ENCODE data around the gene PCMTD2.
"Not testable (repeated sequence)": the region's sequence is repeated elsewhere in the genome, so short reads cannot be mapped to it uniquely, and the experiment has no call there.

Gene PCMTD2

DNA sequence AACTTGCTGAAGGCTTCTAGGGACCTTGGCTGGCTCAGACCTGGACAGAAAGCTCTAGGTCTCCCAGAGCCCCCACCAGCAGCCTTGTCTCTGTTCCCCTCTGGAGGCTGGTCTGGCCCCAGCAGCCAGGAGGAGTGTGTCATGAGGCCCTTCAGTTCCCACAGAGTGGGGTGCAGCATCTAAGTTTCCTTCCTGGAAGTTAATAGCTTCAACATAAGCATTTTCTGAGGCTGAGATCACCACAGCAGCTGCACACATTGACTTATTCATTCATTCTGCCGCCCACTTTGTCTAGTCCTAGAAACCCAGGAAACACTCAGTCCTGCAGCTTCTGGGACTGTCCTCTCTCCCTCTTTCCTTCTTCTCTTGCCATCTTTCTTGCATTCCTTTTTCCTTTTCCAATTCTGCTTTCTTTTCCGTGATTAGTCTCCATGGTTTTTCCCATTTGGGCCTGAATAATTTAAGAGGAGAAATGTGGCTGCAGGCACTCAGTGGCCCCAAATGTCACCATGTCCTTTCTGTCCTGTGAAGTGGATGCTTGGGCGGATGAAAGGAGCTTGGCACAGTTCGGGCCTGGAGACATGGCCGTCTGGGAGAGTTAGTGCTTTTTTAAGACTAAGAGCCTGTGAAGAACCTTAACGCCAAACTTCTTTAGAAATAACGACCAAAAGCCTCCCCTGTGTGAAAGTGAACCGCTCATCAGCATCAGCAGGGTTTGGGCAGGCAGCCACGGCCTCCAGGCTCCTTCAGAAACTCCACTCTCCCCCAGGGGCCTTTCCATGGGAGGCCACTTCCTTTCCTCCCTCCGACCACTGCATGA is 31.0 kb upstream of the PCMTD2 start:
- no peak for DNase-seq

DNA sequence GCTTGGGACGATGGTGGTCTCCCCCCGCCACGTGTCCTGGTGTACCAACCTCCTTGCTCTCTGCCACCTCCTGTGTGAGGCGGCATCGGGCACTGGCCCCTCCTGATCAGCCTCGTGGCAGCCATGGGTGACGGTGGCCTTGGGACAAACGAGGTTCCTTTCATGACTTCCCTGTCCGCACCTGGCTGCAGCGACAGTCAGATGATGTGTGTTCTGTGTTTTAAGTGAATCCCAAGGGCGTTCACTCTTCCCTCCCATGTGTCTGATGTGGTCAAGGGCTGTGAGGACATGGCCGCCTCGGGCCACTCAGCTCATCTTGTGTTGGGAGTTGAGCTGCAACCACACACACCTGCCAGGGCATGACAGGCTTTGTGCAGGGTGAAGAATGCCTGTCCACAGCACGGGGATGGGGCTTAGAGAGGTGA is 30.4 kb upstream of the PCMTD2 start:
- no peak for DNase-seq

DNA sequence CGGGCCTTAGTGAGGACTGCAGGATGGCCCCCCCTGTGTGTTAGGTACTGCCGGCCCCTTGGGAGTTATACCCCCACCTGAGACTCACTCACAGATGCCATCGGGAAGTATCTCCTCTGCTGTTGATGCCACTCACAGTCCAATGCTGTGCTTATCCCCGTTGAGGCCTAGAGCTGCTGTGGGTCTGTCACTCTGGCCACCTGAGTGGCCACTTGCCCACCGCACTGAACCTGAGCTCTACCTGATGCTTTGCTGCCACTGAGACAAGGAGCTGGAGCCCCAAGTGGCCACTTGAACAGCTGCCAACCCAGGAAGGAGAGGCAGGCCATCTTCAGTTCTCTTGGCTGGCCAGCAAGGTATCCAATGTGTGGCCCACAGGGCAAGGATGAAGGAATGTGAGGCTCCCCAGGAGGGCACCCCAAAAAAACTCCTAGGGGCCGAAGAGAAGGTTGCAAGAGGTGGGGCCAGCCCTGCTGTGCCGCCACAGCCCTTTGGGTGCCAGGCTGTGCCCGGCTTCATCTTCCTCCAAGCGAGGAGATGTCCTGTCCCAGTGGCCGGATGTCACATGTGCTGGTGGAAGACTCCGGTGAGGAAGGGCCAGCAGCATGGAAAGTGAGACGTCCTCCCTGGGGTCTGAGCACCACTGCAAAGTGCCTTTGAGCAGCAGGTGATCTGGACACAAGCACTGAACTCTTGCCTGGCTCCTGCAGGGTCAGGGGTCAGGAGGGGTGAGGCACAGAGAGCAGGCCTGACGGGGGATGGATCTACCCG is 29.5 kb upstream of the PCMTD2 start:
- no peak for DNase-seq

DNA sequence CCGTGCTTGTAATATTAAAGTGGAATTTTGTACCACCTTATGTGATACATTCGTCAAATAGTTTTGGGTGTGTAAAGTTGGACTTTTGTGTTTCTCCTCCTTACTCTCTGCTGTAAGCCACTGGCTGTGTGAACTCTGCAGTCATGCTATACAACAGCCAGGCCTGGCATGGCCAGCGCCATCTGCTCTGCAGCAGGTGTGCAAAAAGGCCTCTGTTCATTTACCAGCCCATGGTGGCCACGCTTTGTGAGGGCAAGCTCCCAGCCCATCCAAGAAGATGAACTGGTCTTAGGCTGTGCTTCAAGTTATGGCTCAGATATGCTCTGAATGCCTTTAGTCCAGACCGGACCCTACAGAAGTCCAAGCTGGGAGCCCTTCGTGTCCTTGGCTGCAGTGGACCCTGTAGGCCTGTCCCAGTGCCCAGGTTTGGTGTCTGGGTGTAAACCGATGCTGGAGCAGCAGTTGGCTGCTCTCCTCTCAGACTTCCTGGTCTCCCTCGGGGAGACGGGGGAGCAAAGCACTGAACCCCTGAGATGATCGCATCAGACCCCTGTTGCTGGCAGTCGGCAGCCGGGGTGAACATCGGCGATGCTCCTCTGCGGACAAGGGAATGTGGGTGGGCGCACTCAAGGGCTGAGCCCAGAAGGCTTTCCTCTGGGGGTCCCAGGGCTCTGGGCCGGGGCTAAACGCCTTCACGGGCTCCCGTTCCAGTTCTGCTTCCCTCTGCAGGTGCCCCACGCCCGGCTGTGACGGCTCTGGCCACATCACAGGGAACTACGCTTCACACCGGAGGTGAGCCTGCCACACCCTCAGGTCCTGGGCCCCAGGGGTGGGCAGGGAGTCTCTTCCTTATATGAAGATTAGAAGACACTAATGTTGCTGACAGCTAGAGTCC is 28.6 kb upstream of the PCMTD2 start:
- no peak for DNase-seq

DNA sequence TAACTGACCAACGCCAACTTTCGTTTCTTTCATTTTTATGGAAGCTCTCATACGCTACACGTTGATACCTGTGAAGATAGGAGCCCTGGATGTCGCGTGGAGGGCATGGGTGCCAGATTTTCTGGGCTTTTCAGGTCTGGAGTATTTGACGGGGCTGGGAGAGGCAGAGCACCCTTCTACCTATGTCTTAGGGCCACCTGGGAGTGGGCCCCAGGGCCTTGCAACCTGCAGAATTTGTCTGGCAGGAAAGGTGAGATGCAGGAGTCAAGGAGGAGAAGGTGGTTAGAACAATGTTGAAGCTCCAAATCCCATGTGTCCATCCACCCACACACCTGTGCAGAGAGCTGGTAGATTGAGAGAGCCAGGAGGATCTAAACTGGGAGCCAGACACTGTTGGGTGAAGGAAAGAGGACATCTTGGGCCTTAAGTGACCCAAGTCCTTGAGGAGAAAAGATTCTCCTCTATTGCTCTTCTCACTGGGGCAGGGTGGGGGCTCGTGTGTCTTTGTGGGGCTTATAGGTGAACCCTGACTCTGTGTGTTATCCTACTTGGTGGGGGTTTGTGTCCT is 27.4 kb upstream of the PCMTD2 start:
- DNase-seq = no peak

DNA sequence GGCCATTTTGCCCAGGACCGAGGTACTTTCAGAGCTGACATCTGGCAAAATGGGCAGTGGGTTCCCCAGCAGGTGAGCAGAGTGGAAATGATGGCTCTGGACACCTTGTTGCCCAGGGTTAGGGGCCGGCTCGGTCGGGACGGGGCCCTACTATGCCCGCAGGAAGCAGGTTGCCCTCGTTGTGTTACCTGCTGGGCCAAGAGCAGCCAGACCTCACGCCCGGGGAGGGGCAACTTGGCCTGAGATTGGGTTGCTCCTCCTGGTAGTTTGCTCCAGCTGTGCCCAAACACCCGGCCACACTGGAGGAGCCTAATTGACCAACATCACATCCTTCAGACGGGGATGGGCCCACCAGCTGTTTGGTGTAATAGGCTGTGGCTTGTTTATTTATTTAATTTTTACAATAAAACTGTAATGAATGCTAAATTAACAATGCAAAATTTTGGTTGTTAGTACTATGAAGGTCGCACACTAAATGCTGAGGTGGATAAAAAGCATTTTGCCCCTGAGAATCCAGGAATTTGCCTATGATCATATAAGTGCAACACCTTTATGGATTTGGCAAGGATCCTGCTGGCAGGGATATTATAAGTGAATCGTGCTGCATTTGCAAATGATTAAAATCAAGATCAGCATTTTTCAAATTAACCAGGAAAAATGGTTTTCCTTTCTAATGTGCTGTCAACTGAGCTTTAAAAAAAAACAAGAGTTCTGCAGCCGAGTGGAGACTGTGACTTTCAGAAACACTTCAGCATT is 26.6 kb upstream of the PCMTD2 start:
- DNase-seq = no peak

DNA sequence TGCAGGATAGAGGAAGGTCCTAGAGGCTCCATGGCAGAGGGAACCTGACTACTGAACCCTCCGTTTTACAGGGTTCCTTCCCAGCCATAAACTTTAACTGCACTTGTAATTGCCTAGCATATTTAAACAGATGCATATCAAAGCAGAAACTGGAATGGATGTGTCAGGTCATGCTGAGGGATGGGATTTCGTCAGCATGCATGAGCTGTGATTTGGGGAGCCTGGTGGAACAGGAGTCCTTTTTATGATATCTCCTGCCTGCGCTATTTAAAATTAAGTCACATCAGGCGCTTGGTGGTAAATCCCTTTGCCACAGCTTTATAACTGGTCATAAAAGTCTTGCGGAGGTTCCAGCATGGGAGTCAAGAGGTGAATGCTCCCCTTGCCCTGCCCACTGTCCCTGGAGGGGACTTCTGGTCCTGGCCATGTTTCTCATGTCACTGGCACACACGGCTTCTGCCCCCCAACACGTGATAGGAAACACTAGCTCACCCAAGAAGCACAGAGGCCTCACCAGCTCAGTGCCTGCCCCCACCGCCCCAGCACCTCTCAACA is 26.0 kb upstream of the PCMTD2 start:
- no peak for DNase-seq

DNA sequence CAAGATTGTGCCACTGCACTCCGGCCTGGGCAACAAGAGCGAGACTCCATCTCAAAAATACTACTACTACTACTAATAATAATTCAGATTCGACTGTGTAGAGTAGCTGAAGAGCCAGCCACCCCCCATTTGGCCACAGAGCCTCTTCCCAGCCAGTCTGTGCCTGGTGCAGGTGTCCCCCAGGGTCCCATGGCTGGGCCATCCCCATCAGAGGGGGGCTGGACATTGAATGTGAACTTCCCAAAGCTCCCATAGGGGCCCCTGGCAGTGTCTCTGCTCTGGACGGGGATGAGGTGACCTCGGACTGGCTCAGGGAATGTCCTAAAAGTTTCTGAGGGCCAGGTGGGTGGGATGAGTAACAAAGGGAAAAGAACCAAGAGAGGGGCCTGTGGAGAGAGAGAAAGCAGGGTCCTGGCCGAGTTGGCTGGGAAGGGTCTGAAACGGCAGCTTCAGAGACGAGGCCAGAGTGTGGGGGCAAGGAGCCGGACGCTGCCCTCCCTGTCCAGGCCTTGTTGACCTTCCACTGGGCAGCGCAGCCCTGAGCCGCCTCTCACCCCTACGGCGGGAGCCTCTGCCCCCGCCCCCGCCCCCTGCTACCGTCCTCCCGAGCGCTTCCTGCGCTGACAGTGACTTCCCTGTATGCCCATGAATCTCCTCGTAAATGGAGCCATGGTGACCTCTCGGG is 24.9 kb upstream of the PCMTD2 start:
- no peak for DNase-seq

DNA sequence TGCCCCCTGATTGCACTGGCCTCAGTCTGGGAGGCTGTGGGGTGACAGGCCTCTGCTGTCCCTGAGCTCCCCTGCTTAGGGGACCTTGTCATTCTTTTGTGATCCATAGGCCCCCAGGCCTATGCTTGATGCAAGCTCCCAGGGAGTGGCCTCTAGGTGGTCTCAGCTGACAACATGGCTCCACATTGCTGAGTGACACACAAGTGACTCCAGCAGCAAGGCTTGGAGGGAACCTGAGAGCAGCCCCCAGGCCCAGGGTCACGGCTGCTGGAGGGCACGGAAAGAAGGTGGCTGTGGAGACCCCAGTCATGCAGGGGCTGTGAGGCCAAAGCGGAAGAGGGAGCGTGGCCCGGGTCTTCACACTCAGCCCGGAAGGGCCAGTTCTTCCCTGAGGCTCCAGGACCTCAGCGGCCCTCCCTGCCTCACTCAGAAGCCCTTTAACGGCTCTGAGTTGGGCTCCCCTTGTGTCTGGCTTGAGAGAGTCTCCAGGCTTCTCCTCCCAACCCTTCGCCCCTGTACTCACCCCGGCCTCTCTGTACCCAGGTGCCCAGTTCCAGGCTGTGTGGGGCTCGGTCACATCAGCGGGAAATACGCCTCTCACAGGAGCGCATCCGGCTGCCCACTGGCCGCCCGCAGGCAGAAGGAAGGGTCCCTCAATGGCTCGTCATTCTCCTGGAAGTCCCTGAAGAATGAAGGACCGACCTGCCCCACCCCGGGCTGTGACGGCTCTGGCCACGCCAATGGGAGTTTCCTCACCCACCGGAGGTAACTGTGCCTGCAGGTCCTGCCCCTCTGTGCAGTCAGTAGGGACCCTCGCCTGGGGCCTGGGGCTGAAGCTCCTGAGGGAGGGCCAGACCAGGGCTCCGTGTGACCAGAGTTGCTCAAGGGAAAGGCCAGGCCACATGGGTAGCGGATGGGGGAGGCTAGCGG is 23.7 kb upstream of the PCMTD2 start:
- no peak for DNase-seq

DNA sequence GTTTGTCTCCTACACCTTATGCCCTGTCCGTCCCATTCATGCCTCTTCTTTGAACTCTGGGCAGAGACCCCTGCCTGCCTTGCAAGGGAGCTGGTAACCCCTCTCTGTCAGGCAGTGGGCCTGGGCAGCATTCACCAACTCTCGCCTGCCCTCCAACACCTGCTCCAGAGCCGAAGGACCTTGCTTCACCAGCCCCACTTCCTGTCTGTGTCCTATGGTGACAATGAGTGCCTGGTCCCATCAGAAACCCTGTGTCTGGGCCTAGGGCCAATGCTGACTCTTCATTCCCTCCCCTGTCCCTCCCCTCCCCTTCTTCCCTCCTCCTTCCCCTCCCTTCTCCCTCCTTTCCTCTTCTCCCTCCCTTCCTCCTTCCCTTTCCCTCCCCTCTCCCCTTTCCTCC is 22.8 kb upstream of the PCMTD2 start:
- no peak for DNase-seq

DNA sequence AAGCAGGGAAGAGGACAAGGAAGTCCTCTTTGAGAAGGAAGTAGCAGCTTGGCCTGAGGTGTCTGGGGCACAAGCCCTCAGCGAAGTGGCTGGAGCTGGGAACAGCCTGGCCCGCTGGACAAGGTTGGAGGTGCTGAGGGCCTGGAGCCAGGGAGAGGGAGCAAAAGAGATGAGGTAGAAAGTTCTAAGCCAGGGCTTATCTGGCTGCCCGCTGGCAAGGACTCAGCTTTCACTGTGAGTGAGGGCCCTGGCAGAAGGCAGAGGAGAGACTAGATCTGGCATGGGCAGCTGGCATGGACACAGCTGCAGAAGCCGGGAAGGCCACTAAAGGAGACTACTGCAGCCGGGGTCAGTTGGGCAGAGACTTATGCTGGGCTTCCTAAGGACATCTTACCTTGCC is 21.8 kb upstream of the PCMTD2 start:
- DNase-seq = no peak

DNA sequence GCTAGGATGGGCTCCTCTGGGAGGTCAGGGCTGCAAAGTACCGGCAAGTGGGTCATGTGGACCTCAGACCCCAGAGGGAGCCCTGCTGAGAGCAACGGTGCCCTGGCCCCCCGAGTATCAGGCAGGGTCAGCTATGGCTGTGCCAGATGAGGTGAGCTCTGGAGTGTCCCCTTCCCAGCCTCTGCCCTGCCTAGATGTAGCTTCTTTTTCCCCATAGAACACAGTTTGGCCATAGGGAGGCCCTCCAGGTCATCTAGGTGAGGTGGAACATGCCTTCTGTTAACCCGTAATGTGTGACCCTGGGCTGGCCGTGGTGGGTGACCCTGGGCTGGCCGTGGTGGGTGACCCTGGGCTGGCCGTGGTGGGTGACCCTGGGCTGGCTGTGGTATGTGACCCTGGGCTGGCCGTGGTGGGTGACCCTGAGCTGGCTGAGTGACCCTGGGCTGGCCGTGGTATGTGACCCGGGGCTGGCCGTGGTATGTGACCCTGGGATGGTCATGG is 21.2 kb upstream of the PCMTD2 start:
- DNase-seq = no peak

DNA sequence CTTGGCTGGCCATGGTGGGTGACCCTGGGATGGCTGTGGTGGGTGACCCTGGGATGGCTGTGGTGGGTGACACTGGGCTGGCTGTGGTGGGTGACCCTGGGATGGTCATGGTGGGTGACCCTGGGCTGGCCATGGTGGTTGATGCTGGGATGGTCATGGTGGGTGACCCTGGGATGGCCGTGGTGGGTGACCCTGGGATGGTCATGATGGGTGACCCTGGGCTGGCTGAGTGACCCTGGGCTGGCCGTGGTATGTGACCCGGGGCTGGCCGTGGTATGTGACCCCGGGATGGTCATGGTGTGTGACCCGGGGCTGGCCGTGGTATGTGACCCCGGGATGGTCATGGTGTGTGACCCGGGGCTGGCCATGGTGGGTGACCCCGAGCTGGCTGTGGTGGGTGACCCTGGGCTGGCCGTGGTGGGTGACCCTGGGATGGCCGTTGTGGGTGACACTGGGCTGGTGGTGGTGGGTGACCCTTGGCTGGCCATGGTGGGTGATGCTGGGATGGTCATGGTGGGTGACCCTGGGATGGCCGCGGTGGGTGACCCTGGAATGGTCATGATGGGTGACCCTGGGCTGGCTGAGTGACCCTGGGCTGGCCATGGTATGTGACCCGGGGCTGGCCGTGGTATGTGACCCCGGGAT is 20.5 kb upstream of the PCMTD2 start:
- DNase-seq = not testable (repeated sequence)

DNA sequence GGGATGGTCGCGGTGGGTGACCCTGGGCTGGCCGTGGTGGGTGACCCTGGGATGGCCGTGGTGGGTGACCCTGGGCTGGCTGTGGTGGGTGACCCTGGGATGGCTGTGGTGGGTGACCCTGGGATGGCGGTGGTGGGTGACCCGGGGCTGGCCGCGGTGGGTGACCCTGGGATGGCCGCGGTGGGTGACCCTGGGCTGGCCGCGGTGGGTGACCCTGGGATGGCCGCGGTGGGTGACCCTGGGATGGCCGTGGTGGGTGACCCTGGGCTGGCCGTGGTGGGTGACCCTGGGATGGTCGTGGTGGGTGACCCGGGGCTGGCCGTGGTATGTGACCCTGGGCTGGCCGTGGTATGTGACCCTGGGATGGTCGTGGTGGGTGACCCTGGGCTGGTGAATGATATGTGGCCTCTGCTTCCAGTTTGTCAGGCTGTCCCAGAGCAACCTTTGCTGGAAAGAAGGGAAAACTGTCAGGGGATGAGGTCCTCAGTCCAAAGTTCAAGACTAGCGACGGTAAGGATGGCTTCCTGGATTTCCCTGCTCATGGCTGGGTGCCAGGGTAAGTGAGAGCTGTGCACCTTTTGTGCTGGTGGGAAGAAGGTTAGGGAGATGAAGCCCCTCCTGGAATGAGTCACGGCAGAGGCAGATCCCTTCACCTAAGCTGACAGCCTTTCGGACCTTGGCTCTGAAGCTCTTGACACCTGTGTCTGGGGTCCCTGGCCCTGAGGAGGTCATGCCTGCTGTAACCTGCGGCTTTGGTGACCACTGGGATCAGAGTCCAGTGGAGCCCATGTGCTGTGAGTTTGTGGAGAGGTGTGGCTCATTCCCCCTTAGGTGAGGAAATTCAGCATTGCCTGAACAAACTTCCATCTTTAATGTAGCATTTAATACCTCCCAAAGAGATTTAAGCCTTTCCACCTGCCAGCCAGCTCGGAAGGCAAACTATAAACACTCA is 19.1 kb upstream of the PCMTD2 start:
- DNase-seq = no peak

DNA sequence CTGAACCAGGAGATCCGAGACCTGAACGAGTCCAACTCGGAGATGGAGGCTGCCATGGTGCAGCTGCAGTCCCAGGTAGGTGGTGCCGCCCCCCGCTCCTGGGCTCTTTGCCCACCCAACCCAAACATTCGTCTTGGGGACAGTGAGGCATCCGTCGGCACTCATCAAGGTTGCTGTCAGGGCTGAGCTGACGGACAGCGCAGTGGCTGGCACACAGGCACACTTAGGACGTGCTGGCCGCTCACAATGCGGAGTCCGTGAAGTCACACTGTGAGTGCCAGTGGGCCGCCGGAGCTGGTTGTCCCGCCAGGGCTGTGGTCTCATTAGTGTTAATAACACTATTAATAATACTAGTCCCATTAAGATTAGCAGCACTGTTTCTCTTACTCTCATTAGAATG is 18.2 kb upstream of the PCMTD2 start:
- DNase-seq = no peak

DNA sequence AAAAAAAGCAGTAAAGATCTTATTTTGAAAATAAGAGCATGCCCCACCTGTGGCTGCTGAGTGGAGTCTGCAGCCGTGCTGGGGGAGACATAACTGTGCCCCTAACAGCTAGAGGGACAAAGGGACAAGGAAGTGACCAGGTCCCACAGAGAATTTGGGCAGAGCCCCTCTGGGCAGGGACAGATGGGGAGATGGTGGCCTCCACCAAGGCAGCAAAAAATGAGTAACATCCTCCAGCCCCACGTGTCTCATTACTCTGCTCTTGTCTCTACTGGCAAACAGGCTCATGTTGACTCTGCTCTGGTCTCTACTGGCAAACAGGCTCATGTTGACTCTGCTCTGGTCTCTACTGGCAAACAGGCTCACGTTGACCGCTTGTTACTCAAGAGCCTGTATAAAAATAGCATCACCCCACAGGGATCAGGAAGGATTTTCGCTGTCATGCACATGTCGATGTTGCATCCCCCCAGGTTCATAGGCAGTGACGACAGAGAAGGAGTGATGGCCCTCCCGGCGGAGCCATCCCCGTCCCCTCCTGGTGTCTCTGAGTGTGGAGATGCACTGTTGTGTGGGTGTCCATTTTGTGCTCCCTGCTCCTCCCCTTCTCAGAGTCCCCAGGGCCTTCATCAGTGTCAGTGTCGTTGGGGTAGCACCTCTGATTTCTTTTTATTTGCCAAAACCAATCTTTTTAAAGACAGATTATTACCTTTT is 17.3 kb upstream of the PCMTD2 start:
- DNase-seq = no peak

DNA sequence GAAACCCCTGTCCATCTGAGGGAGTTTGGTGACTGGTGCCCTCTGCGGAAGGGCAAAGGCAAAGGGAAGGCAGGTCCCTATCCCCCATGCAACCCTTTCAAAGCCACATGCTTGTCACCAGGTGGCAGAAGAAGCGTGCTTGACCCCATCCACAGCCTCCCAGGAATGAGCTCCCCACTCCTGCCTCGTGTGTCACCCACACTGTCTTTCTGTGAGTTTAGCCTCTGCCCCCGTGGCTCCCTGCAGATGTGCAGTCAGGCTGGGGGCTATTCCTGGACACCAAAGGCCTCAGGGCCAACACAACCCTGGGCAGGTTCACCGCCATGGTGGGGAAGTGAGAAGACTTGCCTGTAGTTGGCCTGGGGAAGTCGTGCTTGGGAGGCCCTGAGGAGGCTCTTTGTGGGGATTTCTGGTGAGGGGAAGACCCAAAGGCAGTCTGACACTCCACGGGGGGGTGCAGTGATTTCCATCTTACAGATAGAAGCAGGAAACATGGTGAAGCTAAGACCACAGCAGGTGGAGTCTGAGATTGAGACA is 16.6 kb upstream of the PCMTD2 start:
- DNase-seq = no peak
